ENCODE data around the gene CAPN8. TPM values are rescaled to one million over a fixed set of nuclear protein-coding genes. Genes with fewer than 3 reads are reported as not detected.

CAPN8 gene
- total RNA-seq, 1 experiment from 2014 or later, result 0.28 TPM

DNA sequence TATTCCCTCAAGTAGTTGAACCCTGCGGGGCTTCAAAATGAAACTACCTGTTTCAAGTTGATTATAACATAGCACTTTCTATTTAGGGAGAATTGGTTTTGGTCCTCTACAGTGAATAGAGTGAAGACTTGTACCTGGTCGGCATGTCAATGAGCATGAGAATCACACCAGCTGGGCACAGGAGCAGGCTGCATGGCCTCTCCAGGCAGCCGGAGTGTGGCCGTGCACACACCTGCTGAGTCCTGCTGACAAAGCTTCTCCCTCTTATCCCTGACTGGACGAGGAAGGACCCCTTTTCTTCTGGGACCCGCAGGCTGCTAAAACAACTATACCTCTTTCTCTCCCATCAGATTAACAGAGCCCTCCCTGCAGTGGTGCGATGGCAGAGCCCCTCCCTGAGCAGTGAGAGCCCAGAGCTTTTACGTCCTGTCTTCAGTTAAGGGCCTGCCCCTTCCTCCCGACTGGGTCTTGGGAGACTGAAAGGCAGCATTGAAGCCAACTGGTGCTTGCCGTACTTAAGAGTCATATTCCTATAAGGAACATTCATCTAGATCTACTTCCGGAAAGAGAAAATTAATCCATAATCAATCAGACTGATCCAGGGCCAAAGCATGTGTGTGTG is 124.9 kb downstream of the CAPN8 start (continued):
- TF ChIP-seq, protein P1, sequence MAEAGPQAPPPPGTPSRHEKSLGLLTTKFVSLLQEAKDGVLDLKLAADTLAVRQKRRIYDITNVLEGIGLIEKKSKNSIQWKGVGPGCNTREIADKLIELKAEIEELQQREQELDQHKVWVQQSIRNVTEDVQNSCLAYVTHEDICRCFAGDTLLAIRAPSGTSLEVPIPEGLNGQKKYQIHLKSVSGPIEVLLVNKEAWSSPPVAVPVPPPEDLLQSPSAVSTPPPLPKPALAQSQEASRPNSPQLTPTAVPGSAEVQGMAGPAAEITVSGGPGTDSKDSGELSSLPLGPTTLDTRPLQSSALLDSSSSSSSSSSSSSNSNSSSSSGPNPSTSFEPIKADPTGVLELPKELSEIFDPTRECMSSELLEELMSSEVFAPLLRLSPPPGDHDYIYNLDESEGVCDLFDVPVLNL (CRISPR knock-in tag; IDR thresholded peaks at IDR 0.05; ENCODE audit: borderline replicate concordance, low read depth), result no peak
- TF ChIP-seq ZNF317 (CRISPR knock-in tag; IDR thresholded peaks at IDR 0.05; ENCODE audit: borderline replicate concordance, low read depth) (no peak), KAT7 (CRISPR knock-in tag; IDR thresholded peaks at IDR 0.05; ENCODE audit: borderline replicate concordance) (no peak), ZNF425 (CRISPR knock-in tag; conservative IDR thresholded peaks at IDR 0.05) (no peak), MXD4 (CRISPR knock-in tag; IDR thresholded peaks at IDR 0.05; ENCODE audit: borderline replicate concordance) (no peak), JUN (CRISPR knock-in tag; IDR thresholded peaks at IDR 0.05) (no peak)
- TF ChIP-seq, protein P2, sequence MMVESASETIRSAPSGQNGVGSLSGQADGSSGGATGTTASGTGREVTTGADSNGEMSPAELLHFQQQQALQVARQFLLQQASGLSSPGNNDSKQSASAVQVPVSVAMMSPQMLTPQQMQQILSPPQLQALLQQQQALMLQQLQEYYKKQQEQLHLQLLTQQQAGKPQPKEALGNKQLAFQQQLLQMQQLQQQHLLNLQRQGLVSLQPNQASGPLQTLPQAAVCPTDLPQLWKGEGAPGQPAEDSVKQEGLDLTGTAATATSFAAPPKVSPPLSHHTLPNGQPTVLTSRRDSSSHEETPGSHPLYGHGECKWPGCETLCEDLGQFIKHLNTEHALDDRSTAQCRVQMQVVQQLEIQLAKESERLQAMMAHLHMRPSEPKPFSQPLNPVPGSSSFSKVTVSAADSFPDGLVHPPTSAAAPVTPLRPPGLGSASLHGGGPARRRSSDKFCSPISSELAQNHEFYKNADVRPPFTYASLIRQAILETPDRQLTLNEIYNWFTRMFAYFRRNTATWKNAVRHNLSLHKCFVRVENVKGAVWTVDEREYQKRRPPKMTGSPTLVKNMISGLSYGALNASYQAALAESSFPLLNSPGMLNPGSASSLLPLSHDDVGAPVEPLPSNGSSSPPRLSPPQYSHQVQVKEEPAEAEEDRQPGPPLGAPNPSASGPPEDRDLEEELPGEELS (CRISPR knock-in tag; IDR thresholded peaks at IDR 0.05), result no peak

DNA sequence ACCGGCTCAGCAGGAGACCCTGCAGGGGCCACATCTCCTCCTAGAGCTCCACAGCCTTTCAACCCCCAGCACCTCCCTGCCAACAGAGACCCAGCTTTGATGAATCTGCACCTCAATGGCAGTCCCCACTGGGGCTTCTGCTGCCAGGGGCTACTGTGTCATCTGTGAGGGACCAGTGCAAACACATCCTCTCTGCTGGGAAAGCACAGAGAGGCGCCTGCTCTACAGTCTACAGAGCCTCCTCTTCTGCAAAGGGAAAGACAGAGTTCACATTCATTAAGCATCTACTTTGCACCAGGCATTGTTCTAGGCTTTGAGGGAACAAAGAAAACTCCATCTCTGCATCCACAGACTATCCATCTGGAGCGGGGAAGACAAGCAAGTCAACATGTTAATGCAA is 125.8 kb downstream of the CAPN8 start:
- no peak for DNase-seq (ENCODE audit: low spot score)
- Mint-ChIP-seq H3K36me3 (no peaks in the 10 kb centered on the region), H3K27me3 (ENCODE audit: low read depth) (no peaks in the 10 kb centered on the region; the same call in 1 of the 2 replicates), H3K4me1 (no peaks in the 10 kb centered on the region), H3K9me3 (no peaks in the 10 kb centered on the region), H3K4me3 (no peak overlapping the region), H3K27ac (no peak overlapping the region)
- no peak for ATAC-seq
- POLR2A ChIA-PET, result no interaction called here
- CTCF ChIA-PET, result interaction anchor here (0.6 to 1.0 kb wide), 2 partner anchors 131 to 406 kb away, joined by 3 read pairs; no protein-coding TSS in a partner anchor
- TF ChIP-seq MAX (CRISPR knock-in tag; IDR thresholded peaks at IDR 0.05) (no peak), MYBL2 (CRISPR knock-in tag; IDR thresholded peaks at IDR 0.05) (no peak), ZNF281 (CRISPR knock-in tag; IDR thresholded peaks at IDR 0.05) (no peak), JAZF1 (CRISPR knock-in tag; IDR thresholded peaks at IDR 0.05) (no peak), ZBTB21 (CRISPR knock-in tag; IDR thresholded peaks at IDR 0.05; ENCODE audit: borderline replicate concordance) (no peak), ATF3 (CRISPR knock-in tag; conservative IDR thresholded peaks at IDR 0.05) (no peak), ZNF425 (CRISPR knock-in tag; conservative IDR thresholded peaks at IDR 0.05) (no peak), NFATC4 (CRISPR knock-in tag; IDR thresholded peaks at IDR 0.05) (no peak), ETV6 (CRISPR knock-in tag; IDR thresholded peaks at IDR 0.05) (no peak)
- TF ChIP-seq, protein P3, sequence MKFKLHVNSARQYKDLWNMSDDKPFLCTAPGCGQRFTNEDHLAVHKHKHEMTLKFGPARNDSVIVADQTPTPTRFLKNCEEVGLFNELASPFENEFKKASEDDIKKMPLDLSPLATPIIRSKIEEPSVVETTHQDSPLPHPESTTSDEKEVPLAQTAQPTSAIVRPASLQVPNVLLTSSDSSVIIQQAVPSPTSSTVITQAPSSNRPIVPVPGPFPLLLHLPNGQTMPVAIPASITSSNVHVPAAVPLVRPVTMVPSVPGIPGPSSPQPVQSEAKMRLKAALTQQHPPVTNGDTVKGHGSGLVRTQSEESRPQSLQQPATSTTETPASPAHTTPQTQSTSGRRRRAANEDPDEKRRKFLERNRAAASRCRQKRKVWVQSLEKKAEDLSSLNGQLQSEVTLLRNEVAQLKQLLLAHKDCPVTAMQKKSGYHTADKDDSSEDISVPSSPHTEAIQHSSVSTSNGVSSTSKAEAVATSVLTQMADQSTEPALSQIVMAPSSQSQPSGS (CRISPR knock-in tag; IDR thresholded peaks at IDR 0.05; ENCODE audit: borderline replicate concordance, low read depth), result no peak
- TF ChIP-seq, protein P4, sequence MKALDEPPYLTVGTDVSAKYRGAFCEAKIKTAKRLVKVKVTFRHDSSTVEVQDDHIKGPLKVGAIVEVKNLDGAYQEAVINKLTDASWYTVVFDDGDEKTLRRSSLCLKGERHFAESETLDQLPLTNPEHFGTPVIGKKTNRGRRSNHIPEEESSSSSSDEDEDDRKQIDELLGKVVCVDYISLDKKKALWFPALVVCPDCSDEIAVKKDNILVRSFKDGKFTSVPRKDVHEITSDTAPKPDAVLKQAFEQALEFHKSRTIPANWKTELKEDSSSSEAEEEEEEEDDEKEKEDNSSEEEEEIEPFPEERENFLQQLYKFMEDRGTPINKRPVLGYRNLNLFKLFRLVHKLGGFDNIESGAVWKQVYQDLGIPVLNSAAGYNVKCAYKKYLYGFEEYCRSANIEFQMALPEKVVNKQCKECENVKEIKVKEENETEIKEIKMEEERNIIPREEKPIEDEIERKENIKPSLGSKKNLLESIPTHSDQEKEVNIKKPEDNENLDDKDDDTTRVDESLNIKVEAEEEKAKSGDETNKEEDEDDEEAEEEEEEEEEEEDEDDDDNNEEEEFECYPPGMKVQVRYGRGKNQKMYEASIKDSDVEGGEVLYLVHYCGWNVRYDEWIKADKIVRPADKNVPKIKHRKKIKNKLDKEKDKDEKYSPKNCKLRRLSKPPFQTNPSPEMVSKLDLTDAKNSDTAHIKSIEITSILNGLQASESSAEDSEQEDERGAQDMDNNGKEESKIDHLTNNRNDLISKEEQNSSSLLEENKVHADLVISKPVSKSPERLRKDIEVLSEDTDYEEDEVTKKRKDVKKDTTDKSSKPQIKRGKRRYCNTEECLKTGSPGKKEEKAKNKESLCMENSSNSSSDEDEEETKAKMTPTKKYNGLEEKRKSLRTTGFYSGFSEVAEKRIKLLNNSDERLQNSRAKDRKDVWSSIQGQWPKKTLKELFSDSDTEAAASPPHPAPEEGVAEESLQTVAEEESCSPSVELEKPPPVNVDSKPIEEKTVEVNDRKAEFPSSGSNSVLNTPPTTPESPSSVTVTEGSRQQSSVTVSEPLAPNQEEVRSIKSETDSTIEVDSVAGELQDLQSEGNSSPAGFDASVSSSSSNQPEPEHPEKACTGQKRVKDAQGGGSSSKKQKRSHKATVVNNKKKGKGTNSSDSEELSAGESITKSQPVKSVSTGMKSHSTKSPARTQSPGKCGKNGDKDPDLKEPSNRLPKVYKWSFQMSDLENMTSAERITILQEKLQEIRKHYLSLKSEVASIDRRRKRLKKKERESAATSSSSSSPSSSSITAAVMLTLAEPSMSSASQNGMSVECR (CRISPR knock-in tag; IDR thresholded peaks at IDR 0.05; ENCODE audit: borderline replicate concordance), result no peak
